Uterus (tissue), 4 donors: ENCODE measurements around the gene ACTR6. TPM values are rescaled to one million over a fixed set of nuclear protein-coding genes. Genes with fewer than 3 reads are reported as not detected.

Source experiments
- DNase-seq, 2 donors: peaks; one replicate each; pipeline ENCODE4 v3.0.0-alpha.2; 2019 to 2020
- H3K27ac ChIP-seq, 2 donors: fragments of 200-600 bp; sonication (generic); 1 replicate in 1 of 2; 2 replicates in 1 of 2; pipeline ENCODE4 v1.5.1; 2016 to 2018
- H3K27me3 ChIP-seq, 2 donors: fragments of 200-600 bp; sonication (generic); one replicate each; pipeline ENCODE4 v1.5.1; 2018 to 2019; ENCODE audit warnings: control low read depth in 1 of 2
- H3K36me3 ChIP-seq, 2 donors: fragments of 200-600 bp; sonication (generic); one replicate each; pipeline ENCODE4 v1.5.1; 2019; ENCODE audit warnings: control low read depth in 1 of 2
- H3K4me1 ChIP-seq, 2 donors: fragments of 200-600 bp; sonication (generic); one replicate each; pipeline ENCODE4 v1.5.1; 2018 to 2019; ENCODE audit warnings: control low read depth in 1 of 2
- H3K4me3 ChIP-seq, 2 donors: fragments of 200-600 bp; sonication (generic); 1 replicate in 1 of 2; 2 replicates in 1 of 2; pipeline ENCODE4 v1.5.1; 2018 to 2019; ENCODE audit warnings: mild to moderate bottlenecking in 1 of 2
- H3K9me3 ChIP-seq, 2 donors: fragments of 200-600 bp; sonication (generic); one replicate each; pipeline ENCODE4 v1.5.1; 2019; ENCODE audit warnings: control low read depth in 1 of 2
- CTCF ChIP-seq, 4 experiments: fragments of 200-600 bp in 2 of 4; fragments of 450-650 bp in 2 of 4; sonication (generic) in 2 of 4; IDR thresholded peaks; one replicate each; pipeline ENCODE4 v1.5.1; 2016 to 2019; ENCODE audit warnings: antibody characterized with exemption in 4 of 4, mild to moderate bottlenecking in 2 of 4, moderate library complexity in 1 of 4
- POLR2A ChIP-seq, 2 donors: fragments of 450-650 bp; IDR thresholded peaks; one replicate each; pipeline ENCODE4 v1.6.1; 2016; ENCODE audit warnings: antibody characterized with exemption in 2 of 2, mild to moderate bottlenecking in 1 of 2, moderate library complexity in 1 of 2
- intact Hi-C: fragments of 100-400 bp; cut with DNase I; formaldehyde crosslinking; loops from one replicate; pipeline ENCODE4 v1.15.1; 2023; ENCODE audit warnings: low total_unique reads
- total RNA-seq, 4 donors: library from RNA; depleted of rRNA in 3 of 4; stranded (reverse); fragments of >200 nt in 3 of 4; gene quantifications; one replicate each; pipeline versions ENCODE4 v1.1.0 to v1.2.4, GENCODE V29; 2014 to 2023
- donor health status: DM: yes; HTN: yes; CAD: no.

The ACTR6 gene
- total RNA-seq, 4 donors from 2014 or later, result 13.8 to 131 (median 34.8) TPM

- intact Hi-C loops, result no loop called here
- no peaks in the 10 kb centered on the region for H3K27me3 ChIP-seq
- no peaks in the 10 kb centered on the region for H3K9me3 ChIP-seq
- TF ChIP-seq CTCF (IDR thresholded peaks at IDR 0.05) (peak; percentile 46 to 63 (median 60)), POLR2A (IDR thresholded peaks at IDR 0.05) (no peak)
- no peaks in the 10 kb centered on the region for H3K4me1 ChIP-seq
- H3K4me3 ChIP-seq, result no peak overlapping the region
- no peaks in the 10 kb centered on the region for H3K36me3 ChIP-seq
- H3K27ac ChIP-seq, result peak overlapping the region in 1 of 2 donors; percentile 31
- DNase-seq, result no peak
These were observed 34.1 kb downstream of the ACTR6 start for GRCh38 chr12:100234591-100235304.

- no peak overlapping the region for H3K4me3 ChIP-seq
- no peak for TF ChIP-seq CTCF (IDR thresholded peaks at IDR 0.05)
- no peak overlapping the region for H3K27ac ChIP-seq
- no peaks in the 10 kb centered on the region for H3K4me1 ChIP-seq
- H3K9me3 ChIP-seq, result no peaks in the 10 kb centered on the region
- no peaks in the 10 kb centered on the region for H3K36me3 ChIP-seq
- intact Hi-C loops, result no loop called here
- no peak for DNase-seq
- no peaks in the 10 kb centered on the region for H3K27me3 ChIP-seq
These were observed 38.2 kb downstream of the ACTR6 start for GRCh38 chr12:100238801-100239200.

- intact Hi-C loops, result no loop called here
- no peaks in the 10 kb centered on the region for H3K4me1 ChIP-seq
These were observed 39.0 kb downstream of the ACTR6 start for GRCh38 chr12:100239589-100239988.

GRCh38 chr12:100243137-100243536 is 42.5 kb downstream of the ACTR6 start:
- Histone ChIP-seq H3K36me3 (no peaks in the 10 kb centered on the region), H3K27me3 (no peaks in the 10 kb centered on the region), H3K27ac (no peak overlapping the region), H3K4me3 (no peak overlapping the region), H3K4me1 (no peaks in the 10 kb centered on the region), H3K9me3 (no peaks in the 10 kb centered on the region)
- no peak for DNase-seq
- intact Hi-C loops, result no loop called here
- no peak for TF ChIP-seq POLR2A (IDR thresholded peaks at IDR 0.05)
- no peak for TF ChIP-seq CTCF (IDR thresholded peaks at IDR 0.05)

More at GRCh38 chr12:100239589-100239988, 39.0 kb downstream of the ACTR6 start:
- H3K27me3 ChIP-seq, result no peaks in the 10 kb centered on the region
- no peak for TF ChIP-seq CTCF (IDR thresholded peaks at IDR 0.05)
- no peak for TF ChIP-seq POLR2A (IDR thresholded peaks at IDR 0.05)
- no peaks in the 10 kb centered on the region for H3K9me3 ChIP-seq
- no peaks in the 10 kb centered on the region for H3K36me3 ChIP-seq
- H3K27ac ChIP-seq, result no peak overlapping the region
- H3K4me3 ChIP-seq, result no peak overlapping the region
- DNase-seq, result no peak

- Histone ChIP-seq H3K27me3 (no peaks in the 10 kb centered on the region), H3K9me3 (no peaks in the 10 kb centered on the region), H3K36me3 (no peaks in the 10 kb centered on the region), H3K27ac (no peak overlapping the region), H3K4me3 (no peak overlapping the region), H3K4me1 (no peaks in the 10 kb centered on the region)
- no peak for DNase-seq
- no peak for TF ChIP-seq POLR2A (IDR thresholded peaks at IDR 0.05)
- no peak for TF ChIP-seq CTCF (IDR thresholded peaks at IDR 0.05)
- intact Hi-C loops, result no loop called here
These were observed 47.1 kb downstream of the ACTR6 start for GRCh38 chr12:100247765-100248164.
